Lower leg skin (tissue), 4 donors: ENCODE results near the gene GSTM2. TPM values are rescaled to one million over a fixed set of nuclear protein-coding genes. Genes with fewer than 3 reads are reported as not detected.
"Not testable (repeated sequence)": the region's sequence is repeated elsewhere in the genome, so short reads cannot be mapped to it uniquely, and the experiment has no call there.

Experiments used
- DNase-seq, 2 donors: peaks; one replicate each; pipeline ENCODE4 v3.0.0-alpha.2; 2019; ENCODE audit warnings: low spot score in 2 of 2
- H3K4me3 ChIP-seq: fragments of 200-600 bp; sonication (generic); 2 replicates; pipeline ENCODE4 v1.5.1; 2017; ENCODE audit warnings: mild to moderate bottlenecking, low read depth; ENCODE audit not compliant: poor library complexity, severe bottlenecking
- CTCF ChIP-seq, 3 donors: fragments of 450-650 bp; IDR thresholded peaks; one replicate each; pipeline ENCODE4 v1.5.1; 2016; ENCODE audit warnings: antibody characterized with exemption in 3 of 3, mild to moderate bottlenecking in 3 of 3, moderate library complexity in 2 of 3
- POLR2A ChIP-seq, 2 donors: fragments of 450-650 bp; IDR thresholded peaks; one replicate each; pipeline ENCODE4 v1.6.1; 2016 to 2017; ENCODE audit warnings: antibody characterized with exemption in 2 of 2, mild to moderate bottlenecking in 1 of 2, moderate library complexity in 1 of 2
- WGBS, 2 donors: methylation state at CpG; one replicate each; pipeline ENCODE4 v1.1.5; 2018; 5-methylcytosine and 5-hydroxymethylcytosine counted together
- intact Hi-C: fragments of 100-400 bp; cut with DNase I; formaldehyde crosslinking; loops from one replicate; pipeline ENCODE4 v1.15.0; 2023; ENCODE audit warnings: low total_unique reads
- total RNA-seq, 4 donors: library from RNA; depleted of rRNA; stranded (reverse); fragments of >200 nt; gene quantifications; one replicate each; pipeline ENCODE4 v1.1.0, GENCODE V29; 2016

The GSTM2 gene
- total RNA-seq, 4 donors from 2014 or later: 48.1 to 183 (median 57.2) TPM

DNA sequence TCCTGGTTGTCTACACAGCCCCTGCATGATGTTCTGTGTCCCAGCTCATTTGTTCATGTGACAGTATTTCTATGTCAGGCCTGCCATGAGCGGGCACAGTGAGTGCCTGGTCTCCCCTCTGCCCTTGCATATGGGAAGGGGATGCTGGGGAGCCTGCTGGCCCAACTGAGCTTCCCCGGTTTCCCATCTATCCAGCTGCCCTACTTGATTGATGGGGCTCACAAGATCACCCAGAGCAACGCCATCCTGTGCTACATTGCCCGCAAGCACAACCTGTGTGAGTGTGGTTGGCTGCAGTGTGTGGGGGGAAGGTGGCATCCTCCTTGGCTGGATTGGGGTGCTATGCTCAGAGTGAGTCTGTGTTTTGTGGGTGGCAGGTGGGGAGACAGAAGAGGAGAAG lies 10.5 kb upstream of the GSTM2 start:
- WGBS, 2 donors: 84 to 87% methylated on average over 4 of the region's 4 CpGs
- peak; percentile 10 to 60 for DNase-seq
- no peak overlapping the region for H3K4me3 ChIP-seq
- no peak for TF ChIP-seq POLR2A (IDR thresholded peaks at IDR 0.05)
- no peak for TF ChIP-seq CTCF (IDR thresholded peaks at IDR 0.05)
- intact Hi-C loops: no loop called here

GRCh38 chr1:109657970-109658369 lies 9.9 kb upstream of the GSTM2 start:
- TF ChIP-seq CTCF (IDR thresholded peaks at IDR 0.05): no peak
- no peak for TF ChIP-seq POLR2A (IDR thresholded peaks at IDR 0.05)
- WGBS, 2 donors: 80 to 82% methylated on average over 7 of the region's 7 CpGs
- intact Hi-C loops: no loop called here
- peak; percentile 1 to 49 for DNase-seq
- H3K4me3 ChIP-seq: no peak overlapping the region

GRCh38 chr1:109658533-109659042 lies 9.3 kb upstream of the GSTM2 start:
- peak; percentile 9 to 37 for DNase-seq
- WGBS, 2 donors: 55 to 56% methylated on average over 3 of the region's 3 CpGs
- TF ChIP-seq POLR2A (IDR thresholded peaks at IDR 0.05) (no peak), CTCF (IDR thresholded peaks at IDR 0.05) (no peak)
- intact Hi-C loops: no loop called here
- no peak overlapping the region for H3K4me3 ChIP-seq

DNA sequence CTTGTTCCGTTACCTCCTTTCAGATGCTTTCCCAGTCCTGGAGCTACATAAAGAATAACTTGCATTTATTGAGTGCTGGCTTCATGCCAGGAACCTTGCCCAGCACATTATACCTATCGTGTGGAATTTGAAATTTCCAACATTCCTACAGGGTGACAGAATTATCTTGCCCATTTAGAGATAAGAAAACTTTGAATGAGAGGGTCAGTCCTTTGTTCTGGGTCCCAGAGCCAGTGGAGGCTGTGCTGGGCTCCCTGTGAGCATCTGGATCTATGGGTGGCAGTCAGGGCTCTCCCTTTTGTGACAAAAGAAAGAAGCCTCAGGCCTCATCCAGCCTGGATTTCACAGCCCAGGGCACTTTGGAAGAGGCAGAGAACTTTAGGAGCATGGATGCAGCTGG lies 8.7 kb upstream of the GSTM2 start:
- 54 to 70% methylated on average over 2 of the region's 2 CpGs for WGBS, 2 donors
- intact Hi-C loops: no loop called here
- TF ChIP-seq POLR2A (IDR thresholded peaks at IDR 0.05) (no peak), CTCF (IDR thresholded peaks at IDR 0.05) (no peak)
- H3K4me3 ChIP-seq: no peak overlapping the region
- DNase-seq: peak; percentile 2 to 14

DNA sequence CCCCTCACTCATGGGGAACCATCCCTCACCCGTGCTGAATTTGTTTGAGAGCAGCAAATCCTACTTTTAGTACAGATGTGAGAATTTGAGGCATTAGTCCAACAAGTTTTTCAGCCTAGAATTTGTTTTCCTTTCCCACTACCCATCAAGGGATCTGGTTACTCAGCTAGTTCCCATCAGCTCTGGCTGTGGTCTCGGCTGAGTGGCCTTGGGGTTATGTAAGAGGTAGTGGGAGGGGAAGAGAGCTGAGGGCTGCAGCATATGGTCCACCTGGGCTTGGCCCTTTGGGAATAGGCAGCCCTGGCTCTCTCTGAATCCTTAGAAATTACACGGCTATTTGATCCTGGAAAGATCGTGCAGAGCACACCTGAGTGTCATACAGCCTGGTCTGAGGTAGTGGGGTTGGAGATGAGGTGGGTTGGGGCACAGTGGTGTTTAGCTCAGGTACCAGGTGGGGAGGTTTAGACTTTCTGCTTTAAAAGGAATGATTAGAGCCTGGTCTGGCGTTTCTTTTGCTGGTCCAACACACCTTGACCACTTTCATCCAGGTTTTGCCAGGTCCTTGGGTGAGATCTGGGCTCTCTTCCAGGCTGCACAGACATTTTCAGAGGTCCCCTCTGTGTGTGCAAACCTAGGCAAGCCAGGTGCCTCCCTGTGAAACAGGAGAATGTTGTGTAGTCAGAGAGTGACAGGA lies 7.7 kb upstream of the GSTM2 start:
- intact Hi-C loops: no loop called here
- no peak overlapping the region for H3K4me3 ChIP-seq
- 85 to 89% methylated on average over 5 of the region's 5 CpGs for WGBS, 2 donors
- TF ChIP-seq POLR2A (IDR thresholded peaks at IDR 0.05): no peak
- no peak for TF ChIP-seq CTCF (IDR thresholded peaks at IDR 0.05)
- peak; percentile 9 to 61 for DNase-seq

DNA sequence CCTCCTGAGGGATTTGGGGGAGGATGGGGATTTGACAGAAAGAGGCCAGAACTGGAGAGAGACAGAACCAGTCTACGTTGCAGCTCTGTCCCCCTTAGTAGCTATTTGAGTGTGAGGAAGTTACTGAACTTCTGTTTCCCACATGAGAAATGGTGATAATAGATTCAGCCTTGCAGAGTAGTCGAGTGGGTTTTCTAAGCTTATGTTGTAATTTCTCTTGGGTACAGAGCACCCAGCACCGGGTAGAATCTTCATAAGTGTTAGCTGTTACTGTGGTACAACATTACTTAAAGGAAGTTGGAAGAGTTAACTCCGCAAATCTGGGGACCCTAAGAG lies 7.2 kb upstream of the GSTM2 start:
- DNase-seq, H3K4me3 ChIP-seq, intact Hi-C loops: not testable (repeated sequence)
- WGBS, 2 donors: 60 to 83% methylated on average over 3 of the region's 4 CpGs
